ENCODE measurements around the gene COMMD1.

Gene COMMD1

DNA sequence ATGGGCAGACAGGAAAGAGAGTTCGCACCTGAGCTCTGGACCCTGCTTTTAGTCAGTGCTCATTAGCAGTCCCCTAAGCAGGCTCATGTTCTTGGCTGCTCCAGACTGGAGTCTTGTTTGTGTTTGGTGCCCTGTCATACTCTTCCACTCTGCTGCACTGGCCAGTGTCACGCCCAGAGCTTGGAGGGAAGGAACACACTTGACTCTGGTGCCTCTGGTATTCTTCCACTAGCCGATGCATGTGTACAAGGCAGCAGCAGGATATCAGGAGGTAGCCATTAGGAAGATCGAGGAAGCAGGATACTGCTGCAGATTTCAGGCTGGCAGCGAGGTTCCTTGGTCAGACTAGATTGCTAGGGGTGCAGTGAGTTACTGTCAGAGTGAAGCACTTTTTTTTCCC, 209.1 kb downstream of the COMMD1 start:
- no peak for TF ChIP-seq ZNF70 (CRISPR knock-in tag; IDR thresholded peaks at IDR 0.05)
- TF ChIP-seq, protein P1, sequence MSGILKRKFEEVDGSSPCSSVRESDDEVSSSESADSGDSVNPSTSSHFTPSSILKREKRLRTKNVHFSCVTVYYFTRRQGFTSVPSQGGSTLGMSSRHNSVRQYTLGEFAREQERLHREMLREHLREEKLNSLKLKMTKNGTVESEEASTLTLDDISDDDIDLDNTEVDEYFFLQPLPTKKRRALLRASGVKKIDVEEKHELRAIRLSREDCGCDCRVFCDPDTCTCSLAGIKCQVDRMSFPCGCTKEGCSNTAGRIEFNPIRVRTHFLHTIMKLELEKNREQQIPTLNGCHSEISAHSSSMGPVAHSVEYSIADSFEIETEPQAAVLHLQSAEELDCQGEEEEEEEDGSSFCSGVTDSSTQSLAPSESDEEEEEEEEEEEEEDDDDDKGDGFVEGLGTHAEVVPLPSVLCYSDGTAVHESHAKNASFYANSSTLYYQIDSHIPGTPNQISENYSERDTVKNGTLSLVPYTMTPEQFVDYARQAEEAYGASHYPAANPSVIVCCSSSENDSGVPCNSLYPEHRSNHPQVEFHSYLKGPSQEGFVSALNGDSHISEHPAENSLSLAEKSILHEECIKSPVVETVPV (CRISPR knock-in tag; IDR thresholded peaks at IDR 0.05) = no peak
- TF ChIP-seq ZNF565 (CRISPR knock-in tag; conservative IDR thresholded peaks at IDR 0.05; ENCODE audit: low read depth) = no peak
- no peak for TF ChIP-seq GLIS3 (CRISPR knock-in tag; IDR thresholded peaks at IDR 0.05)
- TF ChIP-seq, protein P2, sequence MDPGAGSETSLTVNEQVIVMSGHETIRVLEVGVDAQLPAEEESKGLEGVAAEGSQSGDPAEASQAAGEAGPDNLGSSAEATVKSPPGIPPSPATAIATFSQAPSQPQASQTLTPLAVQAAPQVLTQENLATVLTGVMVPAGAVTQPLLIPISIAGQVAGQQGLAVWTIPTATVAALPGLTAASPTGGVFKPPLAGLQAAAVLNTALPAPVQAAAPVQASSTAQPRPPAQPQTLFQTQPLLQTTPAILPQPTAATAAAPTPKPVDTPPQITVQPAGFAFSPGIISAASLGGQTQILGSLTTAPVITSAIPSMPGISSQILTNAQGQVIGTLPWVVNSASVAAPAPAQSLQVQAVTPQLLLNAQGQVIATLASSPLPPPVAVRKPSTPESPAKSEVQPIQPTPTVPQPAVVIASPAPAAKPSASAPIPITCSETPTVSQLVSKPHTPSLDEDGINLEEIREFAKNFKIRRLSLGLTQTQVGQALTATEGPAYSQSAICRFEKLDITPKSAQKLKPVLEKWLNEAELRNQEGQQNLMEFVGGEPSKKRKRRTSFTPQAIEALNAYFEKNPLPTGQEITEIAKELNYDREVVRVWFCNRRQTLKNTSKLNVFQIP (CRISPR knock-in tag; IDR thresholded peaks at IDR 0.05; ENCODE audit: borderline replicate concordance, low read depth) = no peak
- TF ChIP-seq TOX (CRISPR knock-in tag; IDR thresholded peaks at IDR 0.05; ENCODE audit: borderline replicate concordance) = no peak
- TF ChIP-seq ARNTL (CRISPR knock-in tag; IDR thresholded peaks at IDR 0.05; ENCODE audit: borderline replicate concordance, low read depth) = no peak
- no peak for TF ChIP-seq TCF4 (CRISPR knock-in tag; IDR thresholded peaks at IDR 0.05; ENCODE audit: borderline replicate concordance)
- TF ChIP-seq SNAI2 (CRISPR knock-in tag; IDR thresholded peaks at IDR 0.05) = no peak
- no peak for TF ChIP-seq ZNF8 (CRISPR knock-in tag; IDR thresholded peaks at IDR 0.05)
- TF ChIP-seq RARB (CRISPR knock-in tag; IDR thresholded peaks at IDR 0.05) = no peak
- TF ChIP-seq PPARA (CRISPR knock-in tag; IDR thresholded peaks at IDR 0.05; ENCODE audit: borderline replicate concordance) = no peak
- TF ChIP-seq, protein P3, sequence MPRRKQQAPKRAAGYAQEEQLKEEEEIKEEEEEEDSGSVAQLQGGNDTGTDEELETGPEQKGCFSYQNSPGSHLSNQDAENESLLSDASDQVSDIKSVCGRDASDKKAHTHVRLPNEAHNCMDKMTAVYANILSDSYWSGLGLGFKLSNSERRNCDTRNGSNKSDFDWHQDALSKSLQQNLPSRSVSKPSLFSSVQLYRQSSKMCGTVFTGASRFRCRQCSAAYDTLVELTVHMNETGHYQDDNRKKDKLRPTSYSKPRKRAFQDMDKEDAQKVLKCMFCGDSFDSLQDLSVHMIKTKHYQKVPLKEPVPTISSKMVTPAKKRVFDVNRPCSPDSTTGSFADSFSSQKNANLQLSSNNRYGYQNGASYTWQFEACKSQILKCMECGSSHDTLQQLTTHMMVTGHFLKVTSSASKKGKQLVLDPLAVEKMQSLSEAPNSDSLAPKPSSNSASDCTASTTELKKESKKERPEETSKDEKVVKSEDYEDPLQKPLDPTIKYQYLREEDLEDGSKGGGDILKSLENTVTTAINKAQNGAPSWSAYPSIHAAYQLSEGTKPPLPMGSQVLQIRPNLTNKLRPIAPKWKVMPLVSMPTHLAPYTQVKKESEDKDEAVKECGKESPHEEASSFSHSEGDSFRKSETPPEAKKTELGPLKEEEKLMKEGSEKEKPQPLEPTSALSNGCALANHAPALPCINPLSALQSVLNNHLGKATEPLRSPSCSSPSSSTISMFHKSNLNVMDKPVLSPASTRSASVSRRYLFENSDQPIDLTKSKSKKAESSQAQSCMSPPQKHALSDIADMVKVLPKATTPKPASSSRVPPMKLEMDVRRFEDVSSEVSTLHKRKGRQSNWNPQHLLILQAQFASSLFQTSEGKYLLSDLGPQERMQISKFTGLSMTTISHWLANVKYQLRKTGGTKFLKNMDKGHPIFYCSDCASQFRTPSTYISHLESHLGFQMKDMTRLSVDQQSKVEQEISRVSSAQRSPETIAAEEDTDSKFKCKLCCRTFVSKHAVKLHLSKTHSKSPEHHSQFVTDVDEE (CRISPR knock-in tag; IDR thresholded peaks at IDR 0.05) = no peak
- TF ChIP-seq, protein P4, sequence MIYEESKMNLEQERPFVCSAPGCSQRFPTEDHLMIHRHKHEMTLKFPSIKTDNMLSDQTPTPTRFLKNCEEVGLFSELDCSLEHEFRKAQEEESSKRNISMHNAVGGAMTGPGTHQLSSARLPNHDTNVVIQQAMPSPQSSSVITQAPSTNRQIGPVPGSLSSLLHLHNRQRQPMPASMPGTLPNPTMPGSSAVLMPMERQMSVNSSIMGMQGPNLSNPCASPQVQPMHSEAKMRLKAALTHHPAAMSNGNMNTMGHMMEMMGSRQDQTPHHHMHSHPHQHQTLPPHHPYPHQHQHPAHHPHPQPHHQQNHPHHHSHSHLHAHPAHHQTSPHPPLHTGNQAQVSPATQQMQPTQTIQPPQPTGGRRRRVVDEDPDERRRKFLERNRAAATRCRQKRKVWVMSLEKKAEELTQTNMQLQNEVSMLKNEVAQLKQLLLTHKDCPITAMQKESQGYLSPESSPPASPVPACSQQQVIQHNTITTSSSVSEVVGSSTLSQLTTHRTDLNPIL (CRISPR knock-in tag; IDR thresholded peaks at IDR 0.05; ENCODE audit: low read depth) = no peak
- TF ChIP-seq OSR1 (CRISPR knock-in tag; IDR thresholded peaks at IDR 0.05) = no peak
- no peak; the same call in 2 of the 3 replicates for ATAC-seq

DNA sequence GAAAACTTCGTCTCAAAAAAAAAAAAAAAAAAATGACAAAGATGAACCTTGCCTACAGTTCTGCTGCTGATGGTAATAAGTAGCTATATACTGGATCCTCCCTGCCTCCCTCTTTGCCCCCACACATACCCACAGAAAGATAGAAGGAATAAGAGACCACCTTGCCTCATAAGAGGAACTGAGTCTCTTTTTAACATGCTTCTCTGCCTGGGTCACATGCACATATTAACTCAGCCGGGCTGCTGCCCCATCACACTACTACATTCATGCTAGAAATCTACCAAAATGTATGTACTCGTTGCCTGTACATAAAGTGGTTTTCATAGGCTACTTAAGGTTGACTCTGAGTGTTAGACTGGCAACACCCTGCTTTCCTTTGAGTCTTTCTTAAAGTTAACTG, 211.5 kb downstream of the COMMD1 start:
- ATAC-seq = no peak
- TF ChIP-seq, protein P2 (CRISPR knock-in tag; IDR thresholded peaks at IDR 0.05; ENCODE audit: borderline replicate concordance, low read depth) = no peak
- TF ChIP-seq ESRRG (CRISPR knock-in tag; IDR thresholded peaks at IDR 0.05) (no peak), ZC3H10 (CRISPR knock-in tag; IDR thresholded peaks at IDR 0.05) (no peak), TOX (CRISPR knock-in tag; IDR thresholded peaks at IDR 0.05; ENCODE audit: borderline replicate concordance) (no peak), BACH2 (CRISPR knock-in tag; IDR thresholded peaks at IDR 0.05; ENCODE audit: borderline replicate concordance) (no peak), OSR1 (CRISPR knock-in tag; IDR thresholded peaks at IDR 0.05) (no peak), ZFP3 (CRISPR knock-in tag; IDR thresholded peaks at IDR 0.05) (no peak), ZNF70 (CRISPR knock-in tag; IDR thresholded peaks at IDR 0.05) (no peak), GLIS3 (CRISPR knock-in tag; IDR thresholded peaks at IDR 0.05) (no peak)
- TF ChIP-seq, protein P1 (CRISPR knock-in tag; IDR thresholded peaks at IDR 0.05) = no peak

DNA sequence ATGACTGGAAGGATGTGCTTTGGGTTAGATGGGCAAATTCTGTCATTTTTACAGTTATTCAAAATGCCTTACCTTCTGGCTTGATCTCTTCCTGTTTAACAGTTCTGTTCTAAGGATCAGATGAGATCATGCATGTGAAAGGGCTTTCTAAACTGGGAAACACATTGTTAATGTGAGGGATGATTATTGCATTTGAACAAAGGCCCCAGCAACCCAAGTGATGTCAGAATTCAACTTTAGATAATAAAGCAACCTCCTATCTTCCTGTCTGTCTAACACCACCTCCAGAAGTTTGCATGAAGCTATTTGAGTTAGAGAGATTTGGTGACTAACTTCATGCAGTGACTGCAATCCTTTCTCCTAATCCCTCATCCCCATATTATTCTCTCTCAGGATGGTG, 212.7 kb downstream of the COMMD1 start:
- no peak for ATAC-seq
- TF ChIP-seq ZNF8 (CRISPR knock-in tag; IDR thresholded peaks at IDR 0.05) = no peak
- TF ChIP-seq SNAI2 (CRISPR knock-in tag; IDR thresholded peaks at IDR 0.05) = no peak
- no peak for TF ChIP-seq ZFP30 (CRISPR knock-in tag; IDR thresholded peaks at IDR 0.05)
- TF ChIP-seq TCF4 (CRISPR knock-in tag; IDR thresholded peaks at IDR 0.05; ENCODE audit: borderline replicate concordance) = no peak
- no peak for TF ChIP-seq ZNF70 (CRISPR knock-in tag; IDR thresholded peaks at IDR 0.05)
- no peak for TF ChIP-seq PPARA (CRISPR knock-in tag; IDR thresholded peaks at IDR 0.05; ENCODE audit: borderline replicate concordance)
- TF ChIP-seq ARNTL (CRISPR knock-in tag; IDR thresholded peaks at IDR 0.05; ENCODE audit: borderline replicate concordance, low read depth) = no peak
- no peak for TF ChIP-seq ISL1 (CRISPR knock-in tag; IDR thresholded peaks at IDR 0.05)
- no peak for TF ChIP-seq ZC3H10 (CRISPR knock-in tag; IDR thresholded peaks at IDR 0.05)
- TF ChIP-seq BACH2 (CRISPR knock-in tag; IDR thresholded peaks at IDR 0.05; ENCODE audit: borderline replicate concordance) = no peak
- TF ChIP-seq CSDC2 (CRISPR knock-in tag; IDR thresholded peaks at IDR 0.05) = no peak
- no peak for TF ChIP-seq OSR1 (CRISPR knock-in tag; IDR thresholded peaks at IDR 0.05)
- TF ChIP-seq, protein P2 (CRISPR knock-in tag; IDR thresholded peaks at IDR 0.05; ENCODE audit: borderline replicate concordance, low read depth) = no peak
- TF ChIP-seq TOX (CRISPR knock-in tag; IDR thresholded peaks at IDR 0.05; ENCODE audit: borderline replicate concordance) = no peak
- TF ChIP-seq RARB (CRISPR knock-in tag; IDR thresholded peaks at IDR 0.05) = no peak
- TF ChIP-seq GLIS3 (CRISPR knock-in tag; IDR thresholded peaks at IDR 0.05) = no peak
- TF ChIP-seq ZNF565 (CRISPR knock-in tag; conservative IDR thresholded peaks at IDR 0.05; ENCODE audit: low read depth) = no peak
- TF ChIP-seq, protein P4 (CRISPR knock-in tag; IDR thresholded peaks at IDR 0.05; ENCODE audit: low read depth) = no peak
- TF ChIP-seq ESRRG (CRISPR knock-in tag; IDR thresholded peaks at IDR 0.05) = no peak

All from SK-N-SH treated with all-trans-retinoic acid at 6 μM for 48 hours (cell line).